Measurements from ENCODE around the gene FDPS.

FDPS gene

GRCh38 chr1:155352631-155353030 lies 44.0 kb downstream of the FDPS start:
- DNase-seq (ENCODE audit: low read depth in 1 of 2, low spot score in 1 of 2): no peak

DNA sequence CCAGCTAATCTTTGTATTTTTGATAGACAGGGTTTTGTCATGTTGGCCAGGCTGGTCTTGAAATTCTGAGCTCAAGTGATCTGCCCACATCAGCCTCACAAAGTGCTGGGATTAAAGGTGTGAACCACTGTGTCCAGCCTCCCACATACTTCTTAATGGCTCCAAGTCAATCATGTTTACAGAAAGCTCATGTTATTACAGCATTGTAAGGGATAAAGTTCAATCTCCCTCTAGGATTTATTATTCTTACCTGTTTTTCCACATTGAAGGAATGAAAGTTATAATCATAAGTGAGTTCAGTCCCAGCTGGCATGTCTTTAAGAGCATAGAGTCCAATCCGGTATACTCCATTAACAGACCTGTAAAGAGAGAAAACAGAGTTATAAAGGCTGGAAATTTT lies 51.4 kb downstream of the FDPS start:
- DNase-seq (ENCODE audit: low read depth in 1 of 2, low spot score in 1 of 2): no peak
